ENCODE results near the gene CAMSAP1.

DNA sequence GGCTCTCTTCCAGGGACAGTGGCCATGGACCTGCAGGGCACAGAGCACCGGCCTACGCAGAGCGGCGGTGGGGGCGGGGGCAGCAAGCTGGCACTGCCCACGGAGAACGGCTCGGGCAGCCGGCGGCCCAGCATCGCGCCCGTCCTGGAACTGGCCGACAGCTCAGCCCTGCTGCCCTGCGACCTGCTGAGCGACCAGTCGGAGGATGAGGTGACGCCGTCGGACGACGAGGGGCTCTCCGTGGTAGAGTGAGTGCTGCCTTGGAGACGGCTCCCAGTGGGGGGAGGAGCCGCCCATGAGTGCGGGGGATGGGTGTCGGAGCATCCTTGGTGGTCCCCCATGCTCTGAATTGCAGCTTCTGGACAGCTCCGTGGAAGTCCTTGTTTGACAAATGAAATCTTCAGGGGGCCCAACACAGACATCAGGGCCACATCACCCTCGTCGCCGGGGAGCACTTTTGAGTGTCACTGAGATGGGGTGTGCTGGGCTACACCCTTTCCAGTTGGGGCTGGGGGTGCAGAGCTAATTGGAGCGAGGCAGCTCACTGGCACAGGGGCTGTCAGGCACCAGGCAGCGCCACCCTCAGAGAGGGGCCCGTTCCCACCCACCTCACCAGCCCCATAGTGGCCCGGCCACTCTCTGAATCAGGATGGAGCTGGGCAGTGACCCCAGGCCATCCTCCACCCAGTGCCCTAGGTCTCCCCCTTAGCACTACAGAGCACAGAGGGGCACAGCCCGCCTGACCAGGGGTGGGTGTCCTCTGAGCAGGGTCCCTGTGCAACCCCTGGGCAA lies 134.4 kb downstream of the CAMSAP1 start:
- no peak for TF ChIP-seq POLR2A (IDR thresholded peaks at IDR 0.05)
- no peak for TF ChIP-seq CTCF (IDR thresholded peaks at IDR 0.05)
